ENCODE data around the gene ACOX2.

The ACOX2 gene

DNA sequence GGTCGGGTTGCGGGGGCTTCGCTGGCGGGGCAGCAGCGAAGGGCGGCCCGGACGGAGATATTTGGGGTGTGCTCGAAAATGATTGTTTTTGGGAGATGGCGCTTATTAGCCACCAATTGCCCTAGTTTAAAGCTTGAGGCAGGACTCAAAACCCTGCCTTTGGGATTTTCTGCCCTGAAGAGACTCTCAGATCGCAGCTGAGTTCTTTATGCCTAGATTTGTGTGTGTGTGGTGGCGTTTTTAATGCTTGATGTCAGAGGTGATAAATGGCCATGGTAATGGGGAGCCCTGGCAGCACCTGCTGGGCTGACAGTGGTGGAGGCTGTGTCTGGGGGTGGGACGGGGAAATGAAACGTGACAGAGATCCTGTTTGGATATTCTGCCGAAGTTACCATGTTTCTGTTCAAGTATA, 44.5 kb downstream of the ACOX2 start:
- TF ChIP-seq CTCF (IDR thresholded peaks at IDR 0.05; ENCODE audit: low read depth, low read length) (no peak), EZH2phosphoT487 (IDR thresholded peaks at IDR 0.05; ENCODE audit: low read depth) (no peak)
- no peak overlapping the region for H3K27ac ChIP-seq (ENCODE audit: low read length)
- H2AFZ ChIP-seq (ENCODE audit: low read depth, low read length): peak overlapping the region; percentile 34; the same call in 1 of the 2 replicates
- peak overlapping the region; percentile 79 for H3K9ac ChIP-seq (ENCODE audit: low read length)
- peaks cover 30% of the 10 kb centered on the region for H4K20me1 ChIP-seq (ENCODE audit: insufficient read depth, low read length)
- H3K4me1 ChIP-seq (ENCODE audit: low read length): peaks cover 31% of the 10 kb centered on the region
- H3K27me3 ChIP-seq (ENCODE audit: low read depth, low read length): peaks cover 24% of the 10 kb centered on the region
- peaks cover 53% of the 10 kb centered on the region for H3K79me2 ChIP-seq (ENCODE audit: low read length)
- H3K4me2 ChIP-seq (ENCODE audit: low read length): peak overlapping the region; percentile 91
- H3K36me3 ChIP-seq (replicated peaks; ENCODE audit: low read depth, low read length): no peaks in the 10 kb centered on the region
- H3K4me3 ChIP-seq (ENCODE audit: low read length): peak overlapping the region; percentile 79
- H3K9me3 ChIP-seq (ENCODE audit: insufficient read depth, low read length): no peaks in the 10 kb centered on the region

GRCh38 chr3:58491506-58492402, 45.2 kb downstream of the ACOX2 start, which contains the start of gene KCTD6:
Gene KCTD6, plus strand, starts transcription at chr3:58492096. Its CDS starts 6,660 bp downstream, at chr3:58498756.
- Histone ChIP-seq H3K9me3 (ENCODE audit: insufficient read depth, low read length) (no peaks in the 10 kb centered on the region), H3K27me3 (ENCODE audit: low read depth, low read length) (peaks cover 31% of the 10 kb centered on the region), H3K4me3 (ENCODE audit: low read length) (peak within 1 kb of the TSS; percentile 81), H3K4me1 (ENCODE audit: low read length) (peaks cover 24% of the 10 kb centered on the region), H4K20me1 (ENCODE audit: insufficient read depth, low read length) (peaks cover 23% of the 10 kb centered on the region), H3K4me2 (ENCODE audit: low read length) (peak within 1 kb of the TSS; percentile 91), H3K27ac (ENCODE audit: low read length) (peak within 1 kb of the TSS; percentile 15; the same call in 1 of the 2 replicates), H2AFZ (ENCODE audit: low read depth, low read length) (peak within 1 kb of the TSS; percentile 96), H3K9ac (ENCODE audit: low read length) (peak within 1 kb of the TSS; percentile 79), H3K36me3 (replicated peaks; ENCODE audit: low read depth, low read length) (no peaks in the 10 kb centered on the region), H3K79me2 (ENCODE audit: low read length) (peaks cover 45% of the 10 kb centered on the region)
- TF ChIP-seq EZH2phosphoT487 (IDR thresholded peaks at IDR 0.05; ENCODE audit: low read depth) (no peak), CTCF (IDR thresholded peaks at IDR 0.05; ENCODE audit: low read depth, low read length) (peak; percentile 67)

DNA sequence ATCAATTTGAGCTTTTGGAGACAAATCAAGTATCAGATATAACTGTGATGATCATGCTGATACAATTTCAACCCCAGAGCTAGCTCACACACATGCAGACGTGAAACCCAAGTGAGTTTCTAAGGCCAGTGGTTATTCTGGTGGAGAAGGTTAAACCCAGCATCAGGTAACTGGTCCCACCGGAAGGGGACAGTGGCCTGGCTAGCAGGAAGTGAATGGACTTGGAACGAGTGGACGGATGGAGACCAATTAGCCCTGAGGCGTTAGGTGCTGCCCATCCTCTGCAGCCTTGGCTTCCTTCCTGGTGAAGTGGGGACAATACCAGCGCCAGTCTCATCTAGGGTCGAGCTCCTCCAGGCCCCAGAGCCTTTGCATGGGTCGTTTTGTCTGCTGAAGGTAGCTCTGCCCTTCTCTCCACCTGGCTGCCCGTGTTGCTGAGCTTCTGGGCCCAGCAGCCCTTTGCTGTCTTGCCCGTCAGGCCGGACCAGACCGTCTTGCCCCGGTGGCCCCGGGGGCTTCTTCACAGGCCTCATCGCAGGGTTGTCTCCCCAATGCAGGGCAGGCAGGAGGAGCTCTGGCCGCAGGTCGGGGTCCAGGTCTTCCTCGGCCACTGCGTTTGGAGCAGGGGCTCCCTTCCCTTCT, 46.0 kb downstream of the ACOX2 start:
- Histone ChIP-seq H3K27ac (ENCODE audit: low read length) (peak overlapping the region; percentile 15; the same call in 1 of the 2 replicates), H3K27me3 (ENCODE audit: low read depth, low read length) (peaks cover 36% of the 10 kb centered on the region), H3K79me2 (ENCODE audit: low read length) (peaks cover 38% of the 10 kb centered on the region), H3K4me2 (ENCODE audit: low read length) (peak overlapping the region; percentile 82), H3K36me3 (replicated peaks; ENCODE audit: low read depth, low read length) (no peaks in the 10 kb centered on the region), H2AFZ (ENCODE audit: low read depth, low read length) (peak overlapping the region; percentile 96), H4K20me1 (ENCODE audit: insufficient read depth, low read length) (peaks cover 17% of the 10 kb centered on the region), H3K9ac (ENCODE audit: low read length) (peak overlapping the region; percentile 57), H3K4me1 (ENCODE audit: low read length) (peaks cover 26% of the 10 kb centered on the region), H3K9me3 (ENCODE audit: insufficient read depth, low read length) (no peaks in the 10 kb centered on the region), H3K4me3 (ENCODE audit: low read length) (peak overlapping the region; percentile 81)
- no peak for TF ChIP-seq EZH2phosphoT487 (IDR thresholded peaks at IDR 0.05; ENCODE audit: low read depth)
- TF ChIP-seq CTCF (IDR thresholded peaks at IDR 0.05; ENCODE audit: low read depth, low read length): no peak

- Histone ChIP-seq H2AFZ (ENCODE audit: low read depth, low read length) (no peak overlapping the region), H3K4me3 (ENCODE audit: low read length) (no peak overlapping the region), H3K9me3 (ENCODE audit: insufficient read depth, low read length) (no peaks in the 10 kb centered on the region), H3K36me3 (replicated peaks; ENCODE audit: low read depth, low read length) (no peaks in the 10 kb centered on the region), H3K27ac (ENCODE audit: low read length) (no peak overlapping the region), H4K20me1 (ENCODE audit: insufficient read depth, low read length) (peaks cover 13% of the 10 kb centered on the region), H3K4me1 (ENCODE audit: low read length) (peaks cover 32% of the 10 kb centered on the region), H3K9ac (ENCODE audit: low read length) (no peak overlapping the region), H3K79me2 (ENCODE audit: low read length) (peaks cover 18% of the 10 kb centered on the region), H3K27me3 (ENCODE audit: low read depth, low read length) (peaks cover 36% of the 10 kb centered on the region), H3K4me2 (ENCODE audit: low read length) (no peak overlapping the region)
- no peak for TF ChIP-seq EZH2phosphoT487 (IDR thresholded peaks at IDR 0.05; ENCODE audit: low read depth)
- no peak for TF ChIP-seq CTCF (IDR thresholded peaks at IDR 0.05; ENCODE audit: low read depth, low read length)
Measured at GRCh38 chr3:58488967-58489366, 48.0 kb downstream of the ACOX2 start.

All from OCI-LY3 (cell line).